HUES6 (cell line): ENCODE measurements around the gene FBXW8.

Experiments used
- H3K27ac ChIP-seq: 2 replicates; pipeline ENCODE4 v1.7.0; 2013; ENCODE audit warnings: low read depth, mild to moderate bottlenecking, low read length, inconsistent platforms
- H3K27me3 ChIP-seq: 2 replicates; pipeline ENCODE4 v1.6.1; 2013; ENCODE audit warnings: low read length; ENCODE audit not compliant: control insufficient read depth, insufficient read depth
- H3K36me3 ChIP-seq: 2 replicates; pipeline ENCODE4 v1.6.1; 2013; ENCODE audit warnings: low read length; ENCODE audit not compliant: control insufficient read depth, insufficient read depth
- H3K4me1 ChIP-seq: 2 replicates; pipeline ENCODE4 v1.6.1; 2013; ENCODE audit warnings: low read length; ENCODE audit not compliant: control insufficient read depth, insufficient read depth
- H3K4me3 ChIP-seq: 2 replicates; pipeline ENCODE4 v1.5.1; 2013; ENCODE audit warnings: low read depth, low read length
- H3K9ac ChIP-seq: one replicate; pipeline ENCODE4 v1.6.1; 2013; ENCODE audit warnings: mild to moderate bottlenecking, low read length
- H3K9me3 ChIP-seq: 2 replicates; pipeline ENCODE4 v1.6.1; 2013; ENCODE audit warnings: low read depth, low read length; ENCODE audit not compliant: control insufficient read depth, insufficient read depth

The FBXW8 gene, protein sequence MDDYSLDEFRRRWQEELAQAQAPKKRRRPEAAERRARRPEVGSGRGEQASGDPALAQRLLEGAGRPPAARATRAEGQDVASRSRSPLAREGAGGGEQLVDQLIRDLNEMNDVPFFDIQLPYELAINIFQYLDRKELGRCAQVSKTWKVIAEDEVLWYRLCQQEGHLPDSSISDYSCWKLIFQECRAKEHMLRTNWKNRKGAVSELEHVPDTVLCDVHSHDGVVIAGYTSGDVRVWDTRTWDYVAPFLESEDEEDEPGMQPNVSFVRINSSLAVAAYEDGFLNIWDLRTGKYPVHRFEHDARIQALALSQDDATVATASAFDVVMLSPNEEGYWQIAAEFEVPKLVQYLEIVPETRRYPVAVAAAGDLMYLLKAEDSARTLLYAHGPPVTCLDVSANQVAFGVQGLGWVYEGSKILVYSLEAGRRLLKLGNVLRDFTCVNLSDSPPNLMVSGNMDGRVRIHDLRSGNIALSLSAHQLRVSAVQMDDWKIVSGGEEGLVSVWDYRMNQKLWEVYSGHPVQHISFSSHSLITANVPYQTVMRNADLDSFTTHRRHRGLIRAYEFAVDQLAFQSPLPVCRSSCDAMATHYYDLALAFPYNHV

DNA sequence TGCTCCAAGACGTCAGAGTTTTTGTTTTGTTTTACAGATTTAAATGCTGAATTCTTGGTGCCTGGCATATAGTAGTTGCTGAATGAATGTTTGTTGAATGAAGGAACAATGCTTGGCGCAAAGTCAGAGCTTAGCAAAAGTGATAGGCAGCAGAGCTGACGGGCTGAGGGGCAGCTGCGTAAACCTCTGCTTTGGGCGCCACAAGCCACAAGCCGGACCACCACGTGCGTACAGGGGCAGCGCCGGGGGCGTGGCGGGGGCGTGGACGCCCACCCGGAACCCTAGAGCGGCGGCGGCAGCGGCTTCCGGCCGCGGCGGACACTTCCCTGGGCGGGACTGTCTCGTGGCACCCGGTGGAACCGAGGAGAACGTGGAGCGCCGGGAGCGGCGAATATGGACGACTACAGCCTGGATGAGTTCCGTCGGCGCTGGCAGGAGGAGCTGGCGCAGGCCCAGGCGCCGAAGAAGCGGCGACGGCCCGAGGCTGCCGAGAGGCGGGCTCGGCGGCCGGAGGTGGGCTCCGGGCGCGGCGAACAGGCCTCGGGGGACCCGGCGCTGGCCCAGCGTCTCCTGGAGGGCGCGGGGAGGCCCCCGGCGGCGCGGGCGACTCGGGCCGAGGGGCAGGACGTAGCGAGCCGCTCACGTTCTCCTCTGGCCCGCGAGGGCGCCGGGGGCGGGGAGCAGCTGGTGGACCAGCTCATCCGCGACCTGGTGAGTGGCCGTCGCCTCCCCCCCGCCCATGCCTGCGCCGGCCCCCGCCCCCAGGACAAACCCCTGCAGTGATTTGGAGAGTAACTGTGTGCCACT lies at the start of gene FBXW8:
FBXW8 (plus strand) TSS at position 306 of the 807 bp plus-strand sequence; CDS start at position 394, 88 bp downstream.
- H3K4me1 ChIP-seq: peaks cover 3% of the 10 kb centered on the region; the same call in 1 of the 2 replicates
- peaks cover 4% of the 10 kb centered on the region; the same call in 1 of the 2 replicates for H3K36me3 ChIP-seq
- peak within 1 kb of the TSS; percentile 83 for H3K4me3 ChIP-seq
- no peaks in the 10 kb centered on the region; the same call in 1 of the 2 replicates for H3K27me3 ChIP-seq
- no peaks in the 10 kb centered on the region for H3K9me3 ChIP-seq
- H3K27ac ChIP-seq: peak within 1 kb of the TSS; percentile 57; the same call in 1 of the 2 replicates
- peak within 1 kb of the TSS; percentile 90 for H3K9ac ChIP-seq

DNA sequence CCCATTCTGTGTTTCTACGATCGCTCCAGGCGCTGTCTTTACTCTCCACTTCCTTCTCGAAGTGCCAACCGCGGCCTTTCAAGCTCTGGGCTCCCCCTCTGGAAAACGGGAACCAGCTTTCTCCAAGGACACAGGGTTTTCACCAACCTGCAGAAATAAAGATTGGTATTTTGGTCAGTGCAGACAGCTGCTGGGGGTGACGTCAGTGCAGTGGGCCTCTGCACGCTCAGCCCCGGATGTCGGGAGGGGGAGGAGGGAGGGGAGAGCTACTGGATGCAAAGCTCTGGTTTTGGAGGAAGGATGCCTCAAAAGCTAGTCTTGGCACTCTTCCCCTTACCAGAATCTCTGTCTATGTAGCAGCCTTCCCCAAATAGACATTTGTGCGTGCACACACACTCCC lies 49.4 kb upstream of the FBXW8 start:
- Histone ChIP-seq H3K36me3 (no peaks in the 10 kb centered on the region), H3K4me3 (no peak overlapping the region), H3K9ac (no peak overlapping the region)

DNA sequence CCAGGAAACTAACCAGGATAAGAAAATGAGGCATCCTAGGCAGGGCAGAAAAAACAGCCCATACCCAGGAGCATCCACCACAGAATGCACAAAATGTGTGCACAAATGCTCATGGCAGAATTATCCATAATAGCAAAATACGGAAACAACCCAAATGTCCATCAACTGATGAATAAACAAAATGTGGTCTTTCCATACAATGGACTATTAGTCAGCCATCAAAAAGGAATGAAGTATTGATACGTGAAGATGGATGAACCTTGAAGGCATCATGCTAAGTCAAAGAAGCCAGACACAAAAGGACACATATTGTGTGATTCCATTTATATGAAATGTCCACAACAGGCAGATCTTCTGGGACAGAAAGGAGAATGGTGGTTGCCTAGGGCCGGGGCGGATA lies 48.6 kb upstream of the FBXW8 start:
- H3K9ac ChIP-seq: no peak overlapping the region
- H3K36me3 ChIP-seq: no peaks in the 10 kb centered on the region
- H3K4me3 ChIP-seq: no peak overlapping the region
- H3K4me1 ChIP-seq: no peaks in the 10 kb centered on the region
- no peaks in the 10 kb centered on the region for H3K27me3 ChIP-seq
- H3K27ac ChIP-seq: no peak overlapping the region
- no peaks in the 10 kb centered on the region for H3K9me3 ChIP-seq

More for the DNA sequence above, 49.4 kb upstream of the FBXW8 start:
- H3K27me3 ChIP-seq: no peaks in the 10 kb centered on the region
- H3K9me3 ChIP-seq: no peaks in the 10 kb centered on the region
- no peak overlapping the region for H3K27ac ChIP-seq
- no peaks in the 10 kb centered on the region for H3K4me1 ChIP-seq

DNA sequence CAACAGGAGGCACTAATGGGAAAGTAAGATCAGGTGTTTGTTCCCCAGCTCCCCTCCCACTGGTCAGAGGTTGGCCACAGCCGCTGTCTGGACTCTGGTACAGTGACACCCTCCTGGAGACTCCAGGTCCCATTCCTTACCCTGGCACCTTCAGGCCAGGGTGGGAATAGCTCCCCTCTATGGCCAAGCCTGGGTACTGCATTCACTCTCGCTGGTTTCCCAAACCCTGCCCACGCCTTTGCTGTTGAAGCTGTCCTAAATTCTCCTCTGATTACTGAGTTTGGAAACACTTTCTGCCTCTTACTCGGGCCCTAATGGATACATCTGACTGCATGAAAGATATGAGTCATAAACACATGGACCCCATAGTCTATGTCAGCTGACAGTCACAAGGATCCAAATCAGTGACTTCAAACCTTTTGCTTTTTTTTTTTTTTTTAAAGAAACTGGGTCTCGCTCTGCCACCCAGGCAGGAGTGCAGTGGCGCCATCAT lies 47.4 kb upstream of the FBXW8 start:
- H3K9ac ChIP-seq: no peak overlapping the region
- no peak overlapping the region for H3K4me3 ChIP-seq
- no peak overlapping the region for H3K27ac ChIP-seq
- no peaks in the 10 kb centered on the region for H3K4me1 ChIP-seq
- H3K9me3 ChIP-seq: no peaks in the 10 kb centered on the region
- H3K27me3 ChIP-seq: no peaks in the 10 kb centered on the region
- no peaks in the 10 kb centered on the region for H3K36me3 ChIP-seq

DNA sequence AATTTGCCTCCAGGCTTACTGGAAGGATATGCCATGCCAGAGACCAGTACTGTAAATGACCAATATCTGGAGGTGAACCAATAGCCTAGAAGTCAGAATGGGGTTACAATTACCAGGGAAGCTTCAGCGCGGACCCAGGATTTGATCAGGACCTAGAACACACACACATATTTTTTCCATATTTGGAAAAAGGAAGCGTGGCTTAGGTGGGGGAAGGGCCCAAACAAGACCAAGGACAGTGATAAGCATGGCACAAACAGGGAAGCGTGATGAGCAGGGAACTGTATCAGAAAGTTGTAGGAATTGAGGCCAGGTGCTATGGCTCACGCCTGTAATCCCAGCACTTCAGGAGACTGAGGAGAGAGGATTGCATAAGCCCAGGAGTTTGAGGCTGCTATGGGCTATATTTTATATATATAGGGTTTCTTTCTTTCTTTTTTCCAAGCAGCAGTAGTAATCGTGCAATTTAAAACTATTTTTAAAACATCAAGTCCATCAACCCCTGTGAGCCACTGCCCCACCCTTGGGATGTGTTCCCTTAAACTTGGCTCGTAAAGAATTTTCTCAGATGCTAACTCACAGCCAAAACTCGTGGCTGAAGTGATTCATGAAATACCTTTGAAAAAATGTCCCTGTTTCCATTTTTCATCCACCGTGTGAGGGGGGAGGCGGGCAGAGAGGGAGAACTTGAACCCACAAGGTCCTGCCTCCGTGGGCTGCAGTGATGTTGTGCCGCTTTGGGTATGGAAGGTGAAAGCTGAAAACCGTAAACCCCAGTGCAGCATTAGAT lies 46.2 kb upstream of the FBXW8 start:
- no peaks in the 10 kb centered on the region for H3K27me3 ChIP-seq
- H3K27ac ChIP-seq: no peak overlapping the region
- no peak overlapping the region for H3K4me3 ChIP-seq

DNA sequence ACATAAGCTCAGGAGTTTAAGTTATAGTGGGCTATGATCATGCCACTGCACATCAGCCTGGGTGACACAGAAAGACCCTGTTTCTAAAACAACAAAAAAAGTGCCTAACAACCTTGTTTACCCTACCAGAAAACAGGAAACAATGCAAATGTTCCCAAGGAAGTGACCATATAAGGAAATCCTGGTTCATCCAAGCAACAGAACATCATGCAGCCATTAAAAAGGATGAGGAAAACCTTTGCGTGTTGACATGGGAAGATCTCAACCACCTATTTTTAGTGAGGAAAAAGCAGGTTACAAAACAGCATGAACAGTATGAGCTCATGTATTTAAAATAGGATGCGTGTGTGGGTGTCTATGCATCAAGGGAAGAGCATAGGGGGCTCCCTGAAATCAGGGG lies 43.2 kb upstream of the FBXW8 start:
- Histone ChIP-seq H3K27ac (no peak overlapping the region), H3K4me1 (no peaks in the 10 kb centered on the region), H3K9me3 (no peaks in the 10 kb centered on the region), H3K9ac (no peak overlapping the region), H3K4me3 (no peak overlapping the region), H3K36me3 (no peaks in the 10 kb centered on the region), H3K27me3 (no peaks in the 10 kb centered on the region)

More for the DNA sequence above, 46.2 kb upstream of the FBXW8 start:
- no peaks in the 10 kb centered on the region for H3K4me1 ChIP-seq
- no peaks in the 10 kb centered on the region for H3K9me3 ChIP-seq
- no peaks in the 10 kb centered on the region for H3K36me3 ChIP-seq
- no peak overlapping the region for H3K9ac ChIP-seq

DNA sequence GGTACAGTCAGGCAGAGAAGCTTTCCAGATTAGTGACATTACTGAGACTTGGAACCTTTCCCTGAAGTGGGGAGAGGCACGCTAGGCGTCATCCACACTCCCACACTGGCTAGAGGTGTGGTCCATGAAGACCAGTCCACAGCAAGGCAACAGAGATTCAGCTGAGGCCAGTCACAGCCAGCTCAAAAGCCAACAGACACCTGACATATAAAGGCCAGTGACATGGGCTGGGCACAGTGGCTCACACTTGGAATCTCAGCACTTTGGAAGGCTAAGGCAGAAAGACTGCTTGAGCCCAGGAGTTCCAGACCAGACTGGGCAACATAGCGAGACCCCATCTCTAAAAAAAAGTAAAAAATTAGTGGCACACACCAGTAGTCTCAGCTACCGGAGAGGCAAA lies 40.4 kb upstream of the FBXW8 start:
- Histone ChIP-seq H3K4me3 (no peak overlapping the region), H3K9ac (no peak overlapping the region), H3K27me3 (peaks cover 14% of the 10 kb centered on the region), H3K9me3 (peaks cover 6% of the 10 kb centered on the region), H3K27ac (no peak overlapping the region), H3K4me1 (no peaks in the 10 kb centered on the region), H3K36me3 (no peaks in the 10 kb centered on the region)

DNA sequence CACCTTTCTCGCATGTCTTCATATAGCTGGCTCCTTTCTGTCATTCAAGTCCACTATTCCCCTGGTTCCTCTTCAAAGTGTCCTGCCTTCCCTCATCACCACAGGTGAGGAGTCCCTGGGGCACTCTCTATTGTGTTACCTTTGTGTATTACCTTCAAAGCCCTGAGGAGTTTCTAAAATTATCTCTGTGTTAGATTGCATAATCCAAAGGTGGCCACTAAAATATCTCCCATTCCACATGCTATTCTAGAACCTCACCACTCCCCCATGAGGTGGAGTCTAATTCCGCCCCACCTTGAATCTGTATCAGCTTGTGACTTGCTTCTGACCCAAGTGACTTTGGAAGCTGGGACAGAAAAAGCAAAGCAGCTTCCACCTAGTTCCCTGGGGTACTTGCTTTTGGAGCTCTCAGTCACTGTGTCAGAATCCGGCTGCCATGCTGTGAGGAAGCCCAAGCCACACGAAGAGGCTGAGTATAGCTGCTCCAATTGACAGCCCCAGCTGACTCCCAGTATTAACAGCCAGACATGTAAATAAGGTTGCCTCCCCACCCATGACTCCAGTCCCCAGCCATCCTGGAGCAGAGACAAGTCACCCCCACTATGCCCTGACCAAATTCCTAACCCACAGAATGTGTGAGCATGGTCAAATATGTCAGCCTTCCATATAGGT lies 36.3 kb upstream of the FBXW8 start:
- H3K27me3 ChIP-seq: peaks cover 53% of the 10 kb centered on the region
- no peak overlapping the region for H3K4me3 ChIP-seq
- H3K9me3 ChIP-seq: peaks cover 6% of the 10 kb centered on the region
- H3K36me3 ChIP-seq: no peaks in the 10 kb centered on the region
- H3K4me1 ChIP-seq: peaks cover 18% of the 10 kb centered on the region
- H3K9ac ChIP-seq: no peak overlapping the region
- H3K27ac ChIP-seq: no peak overlapping the region

DNA sequence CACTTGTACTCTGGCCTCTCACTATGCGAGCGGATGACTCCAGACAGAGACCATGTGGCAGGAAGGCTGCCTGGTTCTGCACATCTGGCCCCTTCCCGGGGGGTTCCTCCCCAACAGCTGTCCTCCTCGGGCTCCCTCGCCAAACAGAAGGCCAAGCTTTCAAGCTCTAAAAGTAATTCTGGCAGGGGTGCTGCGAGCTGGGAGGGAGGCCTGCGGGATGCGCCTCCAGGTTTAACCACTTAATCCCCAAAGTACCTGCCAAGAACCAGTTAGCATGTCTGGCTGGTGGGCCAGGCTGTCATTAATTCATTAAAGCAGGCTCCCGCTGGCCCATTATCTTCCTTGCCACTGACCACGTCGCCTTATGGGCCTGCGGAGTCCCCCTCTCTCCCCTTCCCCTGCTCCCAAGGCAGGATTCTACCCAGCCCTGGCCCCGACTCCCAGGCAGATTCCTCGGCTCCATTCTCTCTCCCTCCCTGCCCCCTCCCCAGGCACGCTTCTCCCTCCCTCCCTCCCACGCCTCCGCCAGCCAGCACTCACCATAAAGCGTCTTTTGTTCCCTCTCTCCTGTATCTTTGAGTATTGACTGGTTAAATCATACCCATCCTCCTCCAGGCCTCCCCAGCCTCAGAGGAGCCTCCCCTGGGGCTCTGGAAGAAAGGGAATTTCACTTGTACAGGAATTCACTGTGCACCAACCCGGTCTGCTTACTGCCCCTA lies 34.4 kb upstream of the FBXW8 start:
- peak overlapping the region; percentile 49 for H3K4me3 ChIP-seq

More for the DNA sequence above, 34.4 kb upstream of the FBXW8 start:
- Histone ChIP-seq H3K9ac (no peak overlapping the region), H3K27ac (no peak overlapping the region), H3K36me3 (no peaks in the 10 kb centered on the region), H3K27me3 (peaks cover 72% of the 10 kb centered on the region), H3K4me1 (peaks cover 22% of the 10 kb centered on the region), H3K9me3 (peaks cover 6% of the 10 kb centered on the region)
